GM06990 (cell line): ENCODE measurements around the gene PCBP3.

Source experiments
- DNase-seq: peaks from one replicate; pipeline ENCODE4 v3.0.0-alpha.2; 2011; ENCODE audit not compliant: insufficient read length; ENCODE audit errors: extremely low read depth
- H3K27me3 ChIP-seq: replicated peaks from 2 replicates; pipeline ENCODE4 v1.6.0; 2011; ENCODE audit warnings: low read length; ENCODE audit not compliant: control insufficient read depth, insufficient read depth
- H3K36me3 ChIP-seq: 2 replicates; pipeline ENCODE4 v1.5.1; 2011; ENCODE audit warnings: low read length; ENCODE audit not compliant: control insufficient read depth, insufficient read depth
- H3K4me3 ChIP-seq: replicated peaks from 2 replicates; pipeline ENCODE4 v1.5.1; 2011; ENCODE audit warnings: low read depth, mild to moderate bottlenecking, control low read depth, low read length
- CTCF ChIP-seq: IDR thresholded peaks from 2 replicates; pipeline ENCODE4 v1.5.1; 2011; ENCODE audit warnings: low read length, control low read depth, mild to moderate bottlenecking, inconsistent platforms; ENCODE audit not compliant: insufficient read depth, poor library complexity, severe bottlenecking

PCBP3 gene

GRCh38 chr21:45864436-45864835 lies 220.9 kb downstream of the PCBP3 start:
- H3K36me3 ChIP-seq, result no peaks in the 10 kb centered on the region
- no peak for DNase-seq
- no peaks in the 10 kb centered on the region; the same call in 1 of the 2 replicates for H3K27me3 ChIP-seq
- no peak for TF ChIP-seq CTCF
- no peak overlapping the region for H3K4me3 ChIP-seq

GRCh38 chr21:45865106-45865835 lies 221.7 kb downstream of the PCBP3 start:
- H3K4me3 ChIP-seq, result no peak overlapping the region
- DNase-seq, result no peak
- H3K36me3 ChIP-seq, result no peaks in the 10 kb centered on the region
- no peak for TF ChIP-seq CTCF
- no peaks in the 10 kb centered on the region; the same call in 1 of the 2 replicates for H3K27me3 ChIP-seq

- H3K36me3 ChIP-seq, result no peaks in the 10 kb centered on the region
- H3K27me3 ChIP-seq, result no peaks in the 10 kb centered on the region; the same call in 1 of the 2 replicates
- H3K4me3 ChIP-seq, result no peak overlapping the region
- TF ChIP-seq CTCF, result no peak
- no peak for DNase-seq
These were observed 223.0 kb downstream of the PCBP3 start for GRCh38 chr21:45866551-45866950.

- TF ChIP-seq CTCF, result no peak
These were observed 223.6 kb downstream of the PCBP3 start for GRCh38 chr21:45867041-45867666.

GRCh38 chr21:45867671-45868081 lies 224.2 kb downstream of the PCBP3 start:
- no peaks in the 10 kb centered on the region; the same call in 1 of the 2 replicates for H3K27me3 ChIP-seq
- DNase-seq, result no peak
- no peak overlapping the region for H3K4me3 ChIP-seq
- TF ChIP-seq CTCF, result no peak
- no peaks in the 10 kb centered on the region for H3K36me3 ChIP-seq

More at GRCh38 chr21:45867041-45867666, 223.6 kb downstream of the PCBP3 start:
- no peaks in the 10 kb centered on the region; the same call in 1 of the 2 replicates for H3K27me3 ChIP-seq
- DNase-seq, result no peak
- H3K4me3 ChIP-seq, result no peak overlapping the region
- H3K36me3 ChIP-seq, result no peaks in the 10 kb centered on the region
